ENCODE data around the gene AXIN1. TPM values are rescaled to one million over a fixed set of nuclear protein-coding genes. Genes with fewer than 3 reads are reported as not detected.

AXIN1 gene
- total RNA-seq, 1 experiment from 2014 or later, result 26.9 TPM

DNA sequence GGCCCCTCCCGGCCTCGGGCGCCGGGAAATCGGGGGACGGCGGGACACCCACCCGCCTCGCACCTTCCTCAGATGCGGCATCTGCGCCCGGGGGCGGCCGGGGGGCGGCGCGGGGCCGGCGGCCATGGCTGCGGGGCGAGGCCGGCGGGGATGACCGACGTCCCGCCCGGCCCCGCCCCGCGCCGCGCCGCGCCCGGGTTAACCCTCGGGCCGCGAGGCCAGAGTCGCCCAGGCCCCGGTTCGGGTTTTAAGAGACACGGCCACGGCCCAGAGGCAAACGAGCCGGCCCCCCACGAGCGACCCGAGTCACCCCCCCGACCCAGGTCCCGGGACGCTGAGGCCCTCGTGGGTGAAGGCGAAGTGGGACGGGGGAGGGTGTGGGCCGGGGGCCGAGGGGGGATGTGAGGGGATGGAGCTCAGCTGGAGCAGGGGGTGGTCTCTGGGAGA is 76.7 kb downstream of the AXIN1 start, which contains the start of gene RGS11:
TSS of gene RGS11 (minus strand) at position 159 of the 447 bp plus-strand sequence. CDS start at position 126, 33 bp downstream.
- H3K9ac ChIP-seq (ENCODE audit: low read length), result no peak within 1 kb of the TSS
- ATAC-seq, result 0 out of 2 replicates have a peak, but pooled peaks have one; percentile 14
- H2AFZ ChIP-seq (ENCODE audit: low read length), result peak within 1 kb of the TSS; percentile 55; the same call in 1 of the 2 replicates
- CTCF ChIA-PET, result no interaction called here
- no peaks in the 10 kb centered on the region for H4K20me1 ChIP-seq (ENCODE audit: low read length)
- intact Hi-C loops (cut with micrococcal nuclease), result no loop called here
- TF ChIP-seq EZH2phosphoT487 (IDR thresholded peaks at IDR 0.05; ENCODE audit: borderline replicate concordance, low read length), result no peak
- TF ChIP-seq, protein P1, sequence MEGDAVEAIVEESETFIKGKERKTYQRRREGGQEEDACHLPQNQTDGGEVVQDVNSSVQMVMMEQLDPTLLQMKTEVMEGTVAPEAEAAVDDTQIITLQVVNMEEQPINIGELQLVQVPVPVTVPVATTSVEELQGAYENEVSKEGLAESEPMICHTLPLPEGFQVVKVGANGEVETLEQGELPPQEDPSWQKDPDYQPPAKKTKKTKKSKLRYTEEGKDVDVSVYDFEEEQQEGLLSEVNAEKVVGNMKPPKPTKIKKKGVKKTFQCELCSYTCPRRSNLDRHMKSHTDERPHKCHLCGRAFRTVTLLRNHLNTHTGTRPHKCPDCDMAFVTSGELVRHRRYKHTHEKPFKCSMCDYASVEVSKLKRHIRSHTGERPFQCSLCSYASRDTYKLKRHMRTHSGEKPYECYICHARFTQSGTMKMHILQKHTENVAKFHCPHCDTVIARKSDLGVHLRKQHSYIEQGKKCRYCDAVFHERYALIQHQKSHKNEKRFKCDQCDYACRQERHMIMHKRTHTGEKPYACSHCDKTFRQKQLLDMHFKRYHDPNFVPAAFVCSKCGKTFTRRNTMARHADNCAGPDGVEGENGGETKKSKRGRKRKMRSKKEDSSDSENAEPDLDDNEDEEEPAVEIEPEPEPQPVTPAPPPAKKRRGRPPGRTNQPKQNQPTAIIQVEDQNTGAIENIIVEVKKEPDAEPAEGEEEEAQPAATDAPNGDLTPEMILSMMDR (conservative IDR thresholded peaks at IDR 0.05; ENCODE audit: low read depth, low read length), result no peak
- TF ChIP-seq EZH2 (IDR thresholded peaks at IDR 0.05; ENCODE audit: low read length, unreplicated experiment), result no peak
- peak within 1 kb of the TSS; percentile 81 for H3K4me2 ChIP-seq (ENCODE audit: low read length)
- H3F3A ChIP-seq (ENCODE audit: low read length, unreplicated experiment), result no peaks in the 10 kb centered on the region
- no peak for DNase-seq
- H3K4me1 ChIP-seq (ENCODE audit: insufficient read depth, low read length), result no peaks in the 10 kb centered on the region
- peak within 1 kb of the TSS; percentile 52; the same call in 1 of the 2 replicates for H3K4me3 ChIP-seq (ENCODE audit: low read length)
- peaks cover 2% of the 10 kb centered on the region; the same call in 1 of the 2 replicates for H3K27me3 ChIP-seq (ENCODE audit: low read length)
- no TSS peak for BruUV-seq (replicated peaks)
- H3K27ac ChIP-seq (ENCODE audit: low read length), result no peak within 1 kb of the TSS
- H3K9me2 ChIP-seq (replicated peaks; ENCODE audit: low read length), result no peaks in the 10 kb centered on the region
- POLR2A ChIA-PET (ENCODE audit: unreplicated experiment), result no interaction called here
- H3K79me2 ChIP-seq (ENCODE audit: low read length), result no peaks in the 10 kb centered on the region
- no peaks in the 10 kb centered on the region for H3K36me3 ChIP-seq (ENCODE audit: low read depth, low read length)
- H3K9me3 ChIP-seq (ENCODE audit: low read length), result no peaks in the 10 kb centered on the region

DNA sequence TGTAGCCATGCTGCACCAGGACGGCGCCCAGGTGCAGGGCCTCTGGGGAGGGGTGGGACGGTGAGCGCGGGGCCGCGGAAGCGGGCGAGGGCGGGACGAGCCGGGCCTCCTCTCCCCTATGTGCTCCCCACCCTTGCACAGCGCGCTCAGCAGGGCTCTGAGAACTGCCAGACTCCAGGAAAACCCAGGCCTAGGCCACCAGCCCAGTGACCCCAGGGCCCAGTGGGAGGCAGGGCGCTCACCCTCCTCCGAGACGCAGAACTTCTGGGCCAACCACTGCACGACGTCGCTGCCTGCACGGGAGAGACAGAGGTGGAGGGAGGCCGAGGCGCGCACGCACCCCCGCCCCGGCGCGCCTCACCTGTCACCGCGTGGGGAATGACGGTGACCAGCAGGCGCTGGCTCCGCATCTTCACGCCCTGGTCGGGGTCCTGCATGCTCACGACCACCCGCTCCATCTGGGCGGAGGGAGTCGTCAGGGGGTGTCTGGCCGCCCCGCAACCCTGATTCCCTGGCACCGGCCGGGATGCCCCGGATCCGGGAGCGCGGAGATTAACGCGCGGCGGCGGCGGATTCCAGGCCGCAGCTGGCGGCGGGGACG is 77.4 kb downstream of the AXIN1 start:
- Histone ChIP-seq H4K20me1 (ENCODE audit: low read length) (no peaks in the 10 kb centered on the region), H3K4me1 (ENCODE audit: insufficient read depth, low read length) (no peaks in the 10 kb centered on the region), H3K79me2 (ENCODE audit: low read length) (no peaks in the 10 kb centered on the region), H3F3A (ENCODE audit: low read length, unreplicated experiment) (no peaks in the 10 kb centered on the region), H3K9me3 (ENCODE audit: low read length) (no peaks in the 10 kb centered on the region), H3K9me2 (replicated peaks; ENCODE audit: low read length) (no peaks in the 10 kb centered on the region), H3K27ac (ENCODE audit: low read length) (no peak overlapping the region), H3K9ac (ENCODE audit: low read length) (no peak overlapping the region), H3K27me3 (ENCODE audit: low read length) (no peaks in the 10 kb centered on the region), H3K4me2 (ENCODE audit: low read length) (peak overlapping the region; percentile 81), H3K36me3 (ENCODE audit: low read depth, low read length) (no peaks in the 10 kb centered on the region), H2AFZ (ENCODE audit: low read length) (peak overlapping the region; percentile 55; the same call in 1 of the 2 replicates), H3K4me3 (ENCODE audit: low read length) (peak overlapping the region; percentile 52; the same call in 1 of the 2 replicates)
- ChIA-PET CTCF (no interaction called here), POLR2A (ENCODE audit: unreplicated experiment) (no interaction called here)
- no peak for DNase-seq
- BruUV-seq (replicated peaks), result no TSS peak
- no peak for TF ChIP-seq EZH2 (IDR thresholded peaks at IDR 0.05; ENCODE audit: low read length, unreplicated experiment)
- no peak for TF ChIP-seq EZH2phosphoT487 (IDR thresholded peaks at IDR 0.05; ENCODE audit: borderline replicate concordance, low read length)
- TF ChIP-seq, protein P1 (conservative IDR thresholded peaks at IDR 0.05; ENCODE audit: low read depth, low read length), result no peak
- ATAC-seq, result peak; percentile 42
- intact Hi-C loops (cut with micrococcal nuclease), result no loop called here

Data from PC-3 (cell line).